GM18870 (cell line): ENCODE data around the gene ZNF385B.

ENCODE experiments used
- ATAC-seq: cut with Tn5 transposase; IDR thresholded peaks from one replicate; pipeline ENCODE4 v1.9.1; 2021; ENCODE audit warnings: moderate library complexity; ENCODE audit not compliant: unreplicated experiment

ZNF385B gene

DNA sequence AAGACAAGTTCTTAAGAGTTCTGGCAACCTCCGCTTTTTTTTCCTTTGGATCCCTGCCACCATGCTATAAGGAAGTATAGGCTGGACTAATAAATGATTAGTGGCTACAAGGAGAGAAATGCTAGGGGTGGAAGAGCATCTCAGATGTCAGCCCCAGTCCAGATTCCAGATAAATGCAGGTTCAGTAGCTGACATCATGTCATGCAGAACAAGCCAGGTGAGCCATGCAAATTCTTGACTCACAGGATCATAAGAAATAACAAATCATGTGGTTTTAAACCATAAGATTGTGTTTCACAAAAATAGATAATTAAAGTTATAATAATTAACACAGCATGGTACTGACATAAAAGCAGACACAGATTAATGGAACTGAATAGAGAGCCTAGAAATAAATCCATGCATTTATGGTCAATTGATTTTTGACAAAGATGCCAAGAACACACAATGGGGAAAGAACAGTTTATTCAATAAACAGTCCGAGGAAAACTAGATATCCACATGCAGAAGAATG is 443.9 kb downstream of the ZNF385B start:
- ATAC-seq, result no peak

DNA sequence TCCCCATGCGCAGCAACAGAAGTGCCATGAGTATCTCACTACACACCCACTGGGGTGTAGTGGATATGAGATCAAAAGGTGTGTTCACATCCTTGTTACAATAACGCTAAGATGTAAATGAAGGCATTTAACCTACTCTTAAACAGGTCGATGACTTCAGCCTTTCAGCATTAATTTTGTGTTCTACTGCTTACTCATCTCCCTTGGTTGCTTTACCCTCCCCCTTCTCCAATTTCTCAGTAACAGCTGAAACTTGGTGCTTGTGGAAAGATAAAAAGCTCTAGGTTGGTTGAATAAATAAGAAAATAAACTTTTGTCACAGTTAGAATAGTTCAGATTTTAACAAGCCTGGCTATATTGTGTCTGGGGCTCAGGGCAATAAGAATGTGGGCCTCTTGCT is 449.3 kb downstream of the ZNF385B start:
- ATAC-seq, result no peak

DNA sequence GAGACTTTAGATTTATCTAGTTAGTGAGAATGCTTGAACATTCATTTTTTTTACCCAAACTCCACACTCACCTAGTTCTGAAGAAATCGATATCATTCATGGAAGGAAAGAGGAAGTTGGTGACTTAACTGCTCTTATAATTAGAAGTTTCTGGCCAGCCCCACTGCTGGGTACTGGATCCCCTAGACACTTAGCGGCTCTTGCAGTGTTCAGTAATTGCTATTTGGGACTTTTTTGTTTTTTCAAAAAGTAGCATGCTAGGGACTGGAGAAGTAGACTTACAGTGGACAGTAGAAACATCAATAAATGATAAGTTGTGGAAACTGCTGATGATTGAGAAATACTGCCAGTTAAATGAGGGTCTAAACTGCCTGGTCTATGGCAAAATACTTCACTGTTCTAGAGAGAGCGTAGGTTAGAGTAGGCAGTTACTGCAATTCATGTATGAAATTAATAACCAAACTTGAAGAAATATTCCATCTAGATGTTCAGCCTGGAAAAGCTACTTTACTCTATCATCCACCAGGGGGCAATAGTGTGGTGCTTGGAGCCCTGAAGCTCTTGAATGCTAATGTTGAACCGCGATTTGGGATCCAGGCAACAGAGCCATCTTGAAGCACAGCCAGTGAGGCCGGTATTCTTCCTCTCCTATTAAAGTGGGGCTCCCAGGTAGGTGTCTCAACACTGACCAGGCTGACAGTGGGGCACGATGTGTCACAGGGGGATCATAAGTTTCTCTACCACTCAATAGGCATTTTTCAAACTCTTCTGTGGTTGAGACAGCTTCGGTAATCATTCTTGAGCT is 450.7 kb downstream of the ZNF385B start:
- ATAC-seq, result peak; percentile 75

DNA sequence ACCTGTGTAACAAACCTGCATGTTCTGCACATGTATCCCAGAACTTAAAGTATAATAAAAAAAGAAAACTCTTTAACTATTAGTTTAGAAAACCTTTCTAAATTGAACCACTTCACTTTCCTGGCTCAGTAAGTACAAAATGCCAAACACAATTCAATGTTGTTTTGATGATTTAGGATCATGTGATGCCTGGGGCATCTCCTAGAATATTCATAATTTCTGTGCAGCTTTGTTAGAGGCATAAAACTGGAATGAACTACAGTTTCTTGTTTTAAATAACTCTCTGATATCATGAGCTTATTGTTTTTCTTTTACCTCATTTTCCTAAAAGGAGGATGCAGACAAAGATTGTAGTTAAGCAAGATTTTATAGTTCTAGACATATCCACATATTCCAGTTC is 457.8 kb downstream of the ZNF385B start:
- ATAC-seq, result no peak

DNA sequence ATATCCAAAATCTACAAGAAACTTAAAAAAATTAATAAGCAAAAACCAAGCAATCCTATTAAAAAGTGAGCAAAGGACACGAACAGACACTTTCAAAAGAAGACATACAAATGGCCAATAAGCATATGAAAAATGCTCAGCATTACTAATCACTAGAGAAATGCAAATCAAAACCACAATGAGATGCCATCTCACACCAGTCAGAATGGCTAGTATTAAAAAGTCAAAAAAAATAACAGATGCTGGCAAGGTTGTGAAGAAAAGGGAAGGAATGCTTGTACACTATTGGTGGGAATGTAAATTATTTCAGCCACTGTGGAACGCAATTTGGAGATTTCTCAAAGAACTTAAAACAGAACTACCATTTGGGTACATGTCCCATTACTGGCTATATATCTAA is 467.9 kb downstream of the ZNF385B start:
- no peak for ATAC-seq
